Naive B cell (primary cell): ENCODE measurements around the gene PRKAR1A. TPM values are rescaled to one million over a fixed set of nuclear protein-coding genes. Genes with fewer than 3 reads are reported as not detected.

Experiments used
- ATAC-seq, 2 donors: fragments of 150-1000 bp; cut with Tn5 transposase; 2 replicates each; pipeline ENCODE4 v1.10.0; 2021; ENCODE audit warnings: low read depth in 2 of 2, mild to moderate bottlenecking in 2 of 2, moderate library complexity in 2 of 2
- DNase-seq: peaks from one replicate; pipeline ENCODE4 v3.0.0; 2022
- H3K27ac Mint-ChIP-seq, 6 donors: one replicate each; pipeline ENCODE4 v1.8.0; 2020 to 2022; ENCODE audit warnings: mild to moderate bottlenecking in 6 of 6, mixed read lengths in 6 of 6, moderate library complexity in 5 of 6, inconsistent platforms in 2 of 6
- H3K27me3 Mint-ChIP-seq, 3 donors: one replicate each; pipeline ENCODE4 v1.8.0; 2021 to 2022; ENCODE audit warnings: mixed read lengths in 3 of 3, mild to moderate bottlenecking in 1 of 3
- H3K36me3 Mint-ChIP-seq, 2 donors: one replicate each; pipeline ENCODE4 v1.8.0; 2020 to 2022; ENCODE audit warnings: mixed read lengths in 2 of 2, inconsistent platforms in 1 of 2, mild to moderate bottlenecking in 1 of 2
- H3K4me1 Mint-ChIP-seq, 3 donors: one replicate each; pipeline ENCODE4 v1.8.0; 2020 to 2022; ENCODE audit warnings: mixed read lengths in 3 of 3, inconsistent platforms in 1 of 3, mild to moderate bottlenecking in 1 of 3, moderate library complexity in 1 of 3
- H3K4me3 Mint-ChIP-seq, 8 donors: one replicate each; pipeline ENCODE4 v1.8.0; 2020 to 2022; ENCODE audit warnings: mild to moderate bottlenecking in 8 of 8, mixed read lengths in 8 of 8, moderate library complexity in 8 of 8, inconsistent platforms in 2 of 8
- H3K9me3 Mint-ChIP-seq, 7 donors: one replicate each; pipeline ENCODE4 v1.8.0; 2020 to 2022; ENCODE audit warnings: mixed read lengths in 7 of 7, mild to moderate bottlenecking in 5 of 7, inconsistent platforms in 2 of 7, moderate library complexity in 1 of 7
- polyA plus RNA-seq, 6 donors: library from polyadenylated mRNA; unstranded; fragments of 300-500 nt; fragmentation: Illumina TruSeq; gene quantifications; one replicate each; pipeline ENCODE4 v1.2.3, GENCODE V29; 2021; ENCODE audit warnings: low read depth in 6 of 6

Gene PRKAR1A
- polyA plus RNA-seq, 6 donors from 2014 or later = 183 to 245 (median 212) TPM

- H3K4me1 Mint-ChIP-seq = peaks cover 20 to 28% (median 24%) of the 10 kb centered on the region in 3 donors
- peak; percentile 72 for DNase-seq
- ATAC-seq = peak; percentile 95 to 96
- H3K27ac Mint-ChIP-seq = peak overlapping the region; percentile 83 to 96 (median 92)
- H3K36me3 Mint-ChIP-seq = no peaks in the 10 kb centered on the region
- H3K27me3 Mint-ChIP-seq = no peaks in the 10 kb centered on the region
- peak overlapping the region; percentile 12 to 81 (median 67) for H3K4me3 Mint-ChIP-seq
- H3K9me3 Mint-ChIP-seq = peaks cover 0 to 4% (median 0%) of the 10 kb centered on the region in 7 donors
Measured at GRCh38 chr17:68497885-68498319, 14.3 kb upstream of the PRKAR1A start.

- H3K4me1 Mint-ChIP-seq = peaks cover 20 to 28% (median 24%) of the 10 kb centered on the region in 3 donors
- peak overlapping the region; percentile 83 to 96 (median 92) for H3K27ac Mint-ChIP-seq
- no peak for DNase-seq
- H3K36me3 Mint-ChIP-seq = no peaks in the 10 kb centered on the region
- ATAC-seq = no peak
- no peaks in the 10 kb centered on the region for H3K27me3 Mint-ChIP-seq
- H3K4me3 Mint-ChIP-seq = peak overlapping the region; percentile 12 to 81 (median 67)
- H3K9me3 Mint-ChIP-seq = peaks cover 0 to 4% (median 0%) of the 10 kb centered on the region in 7 donors
Measured at GRCh38 chr17:68498479-68499326, 13.5 kb upstream of the PRKAR1A start.

GRCh38 chr17:68499587-68499986 is 12.6 kb upstream of the PRKAR1A start:
- H3K4me1 Mint-ChIP-seq = peaks cover 20 to 28% (median 24%) of the 10 kb centered on the region in 3 donors
- H3K4me3 Mint-ChIP-seq = no peak overlapping the region
- peaks cover 0 to 4% (median 0%) of the 10 kb centered on the region in 7 donors for H3K9me3 Mint-ChIP-seq
- H3K27ac Mint-ChIP-seq = peak overlapping the region in 1 of 6 donors; percentile 83
- no peaks in the 10 kb centered on the region for H3K36me3 Mint-ChIP-seq
- ATAC-seq (no peak), DNase-seq (no peak)
- no peaks in the 10 kb centered on the region for H3K27me3 Mint-ChIP-seq

DNA sequence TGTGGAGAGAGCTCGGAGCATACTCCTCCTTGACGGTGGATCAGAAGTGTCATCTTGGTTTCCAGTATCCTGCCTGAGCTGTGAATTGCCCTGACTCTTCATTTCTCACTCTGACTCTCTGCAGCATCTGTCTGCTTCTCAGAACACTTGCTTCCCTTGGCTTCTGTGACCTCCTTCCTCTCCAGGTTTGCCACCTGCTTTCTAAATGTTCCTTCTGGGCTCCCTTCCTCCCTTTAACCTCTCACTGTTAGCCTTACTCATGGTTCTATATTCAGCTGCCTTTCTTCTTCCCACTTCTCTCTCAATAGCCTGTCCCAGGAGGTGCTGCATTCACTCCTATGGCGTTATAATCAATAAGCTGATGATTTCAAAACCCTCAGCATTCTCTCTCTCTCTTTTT is 11.2 kb upstream of the PRKAR1A start:
- Mint-ChIP-seq H3K27ac (peak overlapping the region in 1 of 6 donors; percentile 15), H3K36me3 (no peaks in the 10 kb centered on the region), H3K4me1 (peaks cover 20 to 28% (median 24%) of the 10 kb centered on the region in 3 donors), H3K4me3 (no peak overlapping the region), H3K9me3 (peaks cover 0 to 4% (median 0%) of the 10 kb centered on the region in 7 donors), H3K27me3 (no peaks in the 10 kb centered on the region)
- ATAC-seq (no peak), DNase-seq (no peak)

DNA sequence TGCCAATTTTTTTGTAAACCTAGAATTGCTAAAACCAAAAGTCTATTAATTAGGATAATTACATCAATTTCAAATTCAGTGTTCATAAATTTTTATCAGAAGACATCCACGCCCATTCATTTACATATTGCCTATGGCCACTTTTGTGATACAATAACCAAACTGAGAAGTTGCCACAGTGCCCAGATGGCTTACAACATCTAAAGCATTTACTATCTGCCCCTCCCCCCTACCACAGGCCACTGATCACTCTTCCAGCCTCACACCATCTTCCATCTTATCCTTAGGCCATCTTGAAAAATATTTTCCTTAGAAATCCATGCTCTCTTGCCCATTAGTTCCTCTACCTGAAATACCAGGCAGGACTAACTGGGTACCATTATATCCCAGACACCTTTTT is 6.3 kb upstream of the PRKAR1A start:
- peak overlapping the region in 1 of 8 donors; percentile 16 for H3K4me3 Mint-ChIP-seq
- no peaks in the 10 kb centered on the region for H3K36me3 Mint-ChIP-seq
- H3K27ac Mint-ChIP-seq = no peak overlapping the region
- DNase-seq (no peak), ATAC-seq (no peak)
- peaks cover 0 to 2% (median 0%) of the 10 kb centered on the region in 7 donors for H3K9me3 Mint-ChIP-seq
- no peaks in the 10 kb centered on the region for H3K27me3 Mint-ChIP-seq
- H3K4me1 Mint-ChIP-seq = peaks cover 0 to 8% (median under 1%) of the 10 kb centered on the region in 3 donors

GRCh38 chr17:68507576-68507975 is 4.7 kb upstream of the PRKAR1A start:
- Mint-ChIP-seq H3K4me1 (peaks cover 5 to 9% (median 8%) of the 10 kb centered on the region in 3 donors), H3K27ac (no peak overlapping the region), H3K36me3 (no peaks in the 10 kb centered on the region), H3K4me3 (no peak overlapping the region), H3K27me3 (no peaks in the 10 kb centered on the region), H3K9me3 (peaks cover 0 to 2% (median 0%) of the 10 kb centered on the region in 7 donors)
- ATAC-seq = no peak
- no peak for DNase-seq

- DNase-seq = no peak
- H3K9me3 Mint-ChIP-seq = peaks cover 0 to 2% (median 0%) of the 10 kb centered on the region in 7 donors
- peaks cover 22 to 26% (median 25%) of the 10 kb centered on the region in 3 donors for H3K4me1 Mint-ChIP-seq
Measured at GRCh38 chr17:68509141-68510057, 2.8 kb upstream of the PRKAR1A start.

DNA sequence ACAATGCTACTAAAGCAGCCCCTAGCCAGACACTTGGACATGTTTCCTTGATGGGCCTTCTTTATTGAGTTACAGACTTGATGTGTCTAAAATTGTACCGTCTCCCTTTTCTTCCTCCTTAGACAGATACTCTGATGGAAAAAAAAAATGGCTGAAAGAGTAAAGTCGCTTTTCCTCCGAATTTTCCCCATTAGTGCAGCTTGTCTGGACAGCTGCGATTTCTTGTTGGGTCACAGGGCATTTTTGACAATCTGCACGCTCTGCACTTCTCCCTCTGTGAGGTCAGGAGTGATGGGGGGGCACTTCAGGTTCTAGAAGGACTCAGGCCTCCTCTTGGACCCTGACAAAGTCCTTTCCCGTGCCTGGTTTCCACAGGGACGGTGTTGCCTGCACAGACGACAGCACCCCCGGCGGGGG is 968 bp upstream of the PRKAR1A start:
- H3K4me3 Mint-ChIP-seq = peak overlapping the region; percentile 84 to 100 (median 91)
- peak overlapping the region; percentile 61 to 99 (median 94) for H3K27ac Mint-ChIP-seq
- peaks cover 33 to 35% (median 35%) of the 10 kb centered on the region in 3 donors for H3K4me1 Mint-ChIP-seq
- H3K36me3 Mint-ChIP-seq = peaks cover 4 to 12% of the 10 kb centered on the region in 2 donors
- no peaks in the 10 kb centered on the region for H3K27me3 Mint-ChIP-seq
- ATAC-seq (no peak), DNase-seq (no peak)
- H3K9me3 Mint-ChIP-seq = peaks cover 0 to 2% (median 0%) of the 10 kb centered on the region in 7 donors

More at GRCh38 chr17:68509141-68510057, 2.8 kb upstream of the PRKAR1A start:
- Mint-ChIP-seq H3K27me3 (no peaks in the 10 kb centered on the region), H3K36me3 (peaks cover 0 to 8% of the 10 kb centered on the region in 2 donors), H3K4me3 (peak overlapping the region in 3 of 8 donors; percentile 65 to 100 (median 70)), H3K27ac (peak overlapping the region in 5 of 6 donors; percentile 39 to 99 (median 77))
- ATAC-seq = no peak

GRCh38 chr17:68511671-68512246 is 471 bp upstream of the PRKAR1A start:
- Mint-ChIP-seq H3K4me1 (peaks cover 35 to 37% (median 36%) of the 10 kb centered on the region in 3 donors), H3K36me3 (peaks cover 7 to 13% of the 10 kb centered on the region in 2 donors), H3K9me3 (peaks cover 0 to 2% (median 0%) of the 10 kb centered on the region in 7 donors), H3K4me3 (peak overlapping the region; percentile 91 to 100 (median 99)), H3K27me3 (no peaks in the 10 kb centered on the region), H3K27ac (peak overlapping the region; percentile 99 to 100 (median 100))
- DNase-seq (peak; percentile 84), ATAC-seq (peak; percentile 57 to 63)

- no peak for DNase-seq
- Mint-ChIP-seq H3K4me1 (peaks cover 35 to 46% (median 45%) of the 10 kb centered on the region in 3 donors), H3K27ac (peak overlapping the region; percentile 99 to 100 (median 99)), H3K4me3 (peak overlapping the region; percentile 91 to 100 (median 98)), H3K27me3 (no peaks in the 10 kb centered on the region), H3K36me3 (peaks cover 8 to 23% of the 10 kb centered on the region in 2 donors), H3K9me3 (peaks cover 0 to 2% (median 0%) of the 10 kb centered on the region in 7 donors)
- ATAC-seq = no peak
Measured at GRCh38 chr17:68512960-68513474, 787 bp downstream of the PRKAR1A start.

DNA sequence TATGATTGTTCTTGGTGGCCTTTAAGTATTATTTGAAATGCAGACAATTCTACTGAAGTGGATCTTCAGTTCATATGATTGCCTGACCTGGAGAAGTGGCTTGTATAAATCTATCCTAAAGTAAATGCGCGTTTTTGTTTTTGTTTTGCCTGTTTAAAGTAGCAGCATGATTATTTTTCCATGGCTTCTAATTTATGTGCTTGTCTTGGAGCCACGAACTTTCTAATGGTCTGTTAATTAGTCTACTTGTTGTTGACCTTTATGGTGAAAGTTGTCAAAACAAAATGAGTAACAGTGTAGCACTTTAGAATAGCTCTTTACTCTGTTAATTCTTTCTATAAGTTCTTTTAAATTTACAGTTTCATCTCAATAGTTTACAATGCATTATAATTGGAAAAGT is 1.7 kb downstream of the PRKAR1A start:
- Mint-ChIP-seq H3K4me1 (peaks cover 40 to 49% (median 48%) of the 10 kb centered on the region in 3 donors), H3K36me3 (peaks cover 12 to 27% of the 10 kb centered on the region in 2 donors), H3K9me3 (peaks cover 0 to 2% (median 0%) of the 10 kb centered on the region in 7 donors), H3K27me3 (no peaks in the 10 kb centered on the region), H3K27ac (peak overlapping the region; percentile 48 to 100 (median 99)), H3K4me3 (peak overlapping the region; percentile 91 to 100 (median 98))
- ATAC-seq (no peak), DNase-seq (no peak)
